ENCODE results near the gene GJA3. TPM values are rescaled to one million over a fixed set of nuclear protein-coding genes. Genes with fewer than 3 reads are reported as not detected.
"Not testable (repeated sequence)": the region's sequence is repeated elsewhere in the genome, so short reads cannot be mapped to it uniquely, and the experiment has no call there.

The GJA3 gene
- total and polyA plus RNA-seq, 2 donors (not counting 3 experiments of a cell fraction or from before 2014, with no cell fraction given), result not detected

GRCh38 chr13:20156702-20157101 lies 4.2 kb downstream of the GJA3 start:
- ChIA-PET CTCF (interaction anchor here (0.6 kb wide), 1 partner anchor 41 kb away, joined by 3 read pairs; no protein-coding TSS in a partner anchor), POLR2A (no interaction called here)
- FAIRE-seq, result no peak
- TF ChIP-seq POLR2A (IDR thresholded peaks at IDR 0.05; ENCODE audit: low read depth, low read length) (no peak), MYC (IDR thresholded peaks at IDR 0.05; ENCODE audit: low read depth, low read length) (no peak), POLR2AphosphoS5 (IDR thresholded peaks at IDR 0.05; ENCODE audit: insufficient read depth, low read depth, low read length) (no peak), JUN (IDR thresholded peaks at IDR 0.05; ENCODE audit: borderline replicate concordance, insufficient read depth, insufficient read length, low read depth) (no peak), MAX (IDR thresholded peaks at IDR 0.05; ENCODE audit: insufficient read depth, insufficient read length) (no peak), FOS (IDR thresholded peaks at IDR 0.05; ENCODE audit: borderline replicate concordance, insufficient read depth, low read length) (no peak), GATA2 (IDR thresholded peaks at IDR 0.05; ENCODE audit: insufficient read depth, insufficient read length, low read depth, low read length) (no peak), CTCF (IDR thresholded peaks at IDR 0.05; ENCODE audit: extremely low read depth in 1 of 2, insufficient read depth in 1 of 2, low read depth in 1 of 2, low read length in 2 of 2) (no peak), EZH2 (IDR thresholded peaks at IDR 0.05; ENCODE audit: borderline replicate concordance, low read depth, low read length, severe bottlenecking) (no peak)
- Histone ChIP-seq H3K9me3 (replicated peaks; ENCODE audit: control insufficient read depth, insufficient read depth, low read length) (no peaks in the 10 kb centered on the region), H3K9me1 (replicated peaks; ENCODE audit: control insufficient read depth, extremely low read depth, insufficient read depth, low read length) (no peaks in the 10 kb centered on the region), H3K9ac (replicated peaks; ENCODE audit: extremely low read depth, insufficient read depth, low read length) (no peak overlapping the region), H2AFZ (ENCODE audit: low read depth, low read length) (no peak overlapping the region), H3K27ac (ENCODE audit: insufficient read depth, low read depth, low read length) (no peak overlapping the region), H3K27me3 (ENCODE audit: control insufficient read depth in 2 of 2, insufficient read depth in 2 of 2, low read length in 2 of 2) (peaks cover 32 to 78% of the 10 kb centered on the region in 2 experiments), H3K36me3 (ENCODE audit: control insufficient read depth in 2 of 2, extremely low read depth in 1 of 2, insufficient read depth in 2 of 2, low read length in 2 of 2) (no peaks in the 10 kb centered on the region), H3K79me2 (ENCODE audit: control insufficient read depth, insufficient read depth, low read length) (no peaks in the 10 kb centered on the region), H3K4me1 (ENCODE audit: control insufficient read depth, extremely low read depth, insufficient read depth, low read length) (peaks cover 2% of the 10 kb centered on the region), H3K4me2 (ENCODE audit: insufficient read depth, low read length) (no peak overlapping the region), H3K4me3 (replicated peaks in 1 of 3; ENCODE audit: insufficient read depth in 1 of 3, low read depth in 1 of 3, low read length in 3 of 3) (no peak overlapping the region), H4K20me1 (replicated peaks; ENCODE audit: control insufficient read depth, extremely low read depth, insufficient read depth, low read length) (no peaks in the 10 kb centered on the region)
- DNase-seq (ENCODE audit: low read depth, low spot score), result no peak
- intact Hi-C loops (cut with micrococcal nuclease), result no loop called here
- dilution Hi-C loops (cut with MboI; ENCODE audit: extremely low pct_ligation_motif_present, low sequenced_read_pairs), result no loop called here
- BruUV-seq (replicated peaks), result no TSS peak

GRCh38 chr13:20153290-20153689 lies 7.6 kb downstream of the GJA3 start:
- FAIRE-seq; H2AFZ ChIP-seq (ENCODE audit: low read depth, low read length); DNase-seq (ENCODE audit: low read depth, low spot score); H3K4me1 ChIP-seq (ENCODE audit: control insufficient read depth, extremely low read depth, insufficient read depth, low read length); intact Hi-C loops (cut with micrococcal nuclease); H3K9me1 ChIP-seq (replicated peaks; ENCODE audit: control insufficient read depth, extremely low read depth, insufficient read depth, low read length); H3K9me3 ChIP-seq (replicated peaks; ENCODE audit: control insufficient read depth, insufficient read depth, low read length); H3K4me3 ChIP-seq (replicated peaks in 1 of 3; ENCODE audit: insufficient read depth in 1 of 3, low read depth in 1 of 3, low read length in 3 of 3); H3K9ac ChIP-seq (replicated peaks; ENCODE audit: extremely low read depth, insufficient read depth, low read length); H3K27ac ChIP-seq (ENCODE audit: insufficient read depth, low read depth, low read length); BruUV-seq (replicated peaks); H3K79me2 ChIP-seq (ENCODE audit: control insufficient read depth, insufficient read depth, low read length); H3K36me3 ChIP-seq (ENCODE audit: control insufficient read depth in 2 of 2, extremely low read depth in 1 of 2, insufficient read depth in 2 of 2, low read length in 2 of 2); H3K4me2 ChIP-seq (ENCODE audit: insufficient read depth, low read length); CTCF ChIA-PET; POLR2A ChIA-PET; dilution Hi-C loops (cut with MboI; ENCODE audit: extremely low pct_ligation_motif_present, low sequenced_read_pairs); H4K20me1 ChIP-seq (replicated peaks; ENCODE audit: control insufficient read depth, extremely low read depth, insufficient read depth, low read length): not testable (repeated sequence)
- H3K27me3 ChIP-seq (ENCODE audit: control insufficient read depth in 2 of 2, insufficient read depth in 2 of 2, low read length in 2 of 2), result peaks cover 11 to 53% of the 10 kb centered on the region in 2 experiments

Data from endothelial cell of umbilical vein (primary cell).